NCI-H146 treated with DMSO at 0.1 percent for 48 hours (cell line): ENCODE data around the gene LRMDA.

Source experiments
- DNase-seq: peaks from one replicate; lab custom pipeline; 2025; ENCODE audit not compliant: unreplicated experiment; lab: John Stamatoyannopoulos, UW

Gene LRMDA

GRCh38 chr10:75887992-75888680 lies 456.7 kb downstream of the LRMDA start:
- peak; percentile 86 for DNase-seq

- no peak for DNase-seq
These were observed 457.6 kb downstream of the LRMDA start for GRCh38 chr10:75889051-75889450.

- DNase-seq = no peak
These were observed 463.3 kb downstream of the LRMDA start for GRCh38 chr10:75894761-75895160.

GRCh38 chr10:75895259-75895658 lies 463.8 kb downstream of the LRMDA start:
- no peak for DNase-seq

GRCh38 chr10:75899816-75900390 lies 468.5 kb downstream of the LRMDA start:
- DNase-seq = no peak

GRCh38 chr10:75902816-75903215 lies 471.4 kb downstream of the LRMDA start:
- DNase-seq = no peak

GRCh38 chr10:75904499-75905283 lies 473.3 kb downstream of the LRMDA start:
- DNase-seq = peak; percentile 39

GRCh38 chr10:75905490-75905889 lies 474.1 kb downstream of the LRMDA start:
- no peak for DNase-seq

- no peak for DNase-seq
These were observed 478.6 kb downstream of the LRMDA start for GRCh38 chr10:75910032-75910431.

- no peak for DNase-seq
These were observed 480.0 kb downstream of the LRMDA start for GRCh38 chr10:75911426-75911825.

GRCh38 chr10:75916906-75917305 lies 485.5 kb downstream of the LRMDA start:
- DNase-seq = no peak

- no peak for DNase-seq
These were observed 488.5 kb downstream of the LRMDA start for GRCh38 chr10:75919913-75920312.

- DNase-seq = peak; percentile 16
These were observed 491.0 kb downstream of the LRMDA start for GRCh38 chr10:75922435-75922834.

- no peak for DNase-seq
These were observed 493.0 kb downstream of the LRMDA start for GRCh38 chr10:75924309-75924902.

GRCh38 chr10:75925999-75926398 lies 494.6 kb downstream of the LRMDA start:
- DNase-seq = no peak

GRCh38 chr10:75926763-75927162 lies 495.3 kb downstream of the LRMDA start:
- peak; percentile 24 for DNase-seq

GRCh38 chr10:75928231-75928630 lies 496.8 kb downstream of the LRMDA start:
- DNase-seq = no peak

GRCh38 chr10:75929630-75930161 lies 498.3 kb downstream of the LRMDA start:
- no peak for DNase-seq

- no peak for DNase-seq
These were observed 501.5 kb downstream of the LRMDA start for GRCh38 chr10:75932921-75933320.

GRCh38 chr10:75935240-75935639 lies 503.8 kb downstream of the LRMDA start:
- DNase-seq = peak; percentile 15

- peak; percentile 24 for DNase-seq
These were observed 504.4 kb downstream of the LRMDA start for GRCh38 chr10:75935650-75936400.
